HCT116 (cell line): ENCODE data around the gene TAF4B. TPM values are rescaled to one million over a fixed set of nuclear protein-coding genes. Genes with fewer than 3 reads are reported as not detected.

Experiments
- ATAC-seq: fragments of 200-7000 bp; cut with Tn5 transposase; 2 replicates; pipeline ENCODE4 v1.9.1; 2020; ENCODE audit warnings: mild to moderate bottlenecking, moderate library complexity
- BruUV-seq: library from RNA; stranded (reverse); fragments of 400-500 nt; replicated peaks from 2 replicates; lab custom pipeline; 2021; lab: Mats Ljungman, UMichigan
- CTCF ChIA-PET: fragments of 300-600 bp; sonication (Branson Sonifier 250); formaldehyde crosslinking; loops from one replicate; lab custom pipeline; 2021; ENCODE audit warnings: antibody characterized with exemption; lab: Charles Lee
- POLR2A ChIA-PET: fragments of 300-600, 350-600 bp; sonication (Branson Sonifier 250); formaldehyde crosslinking; loops from one replicate; lab custom pipeline; 2021; ENCODE audit warnings: antibody characterized with exemption; lab: Charles Lee
- RAD21 ChIA-PET, 2 experiments: fragments of 300-600 bp; sonication (Branson Sonifier 250); formaldehyde crosslinking; loops; one replicate each; lab custom pipeline; 2023; ENCODE audit warnings: low total read pairs in 2 of 2; ENCODE audit not compliant: uncharacterized antibody in 2 of 2, unreplicated experiment in 2 of 2, low non-redundant PET in 1 of 2; lab: Charles Lee
- DNase-seq: peaks from one replicate; pipeline ENCODE4 v3.0.0-alpha.2; 2010; ENCODE audit warnings: low read depth, low spot score
- H2AFZ ChIP-seq: fragments of 200-600 bp; shearing (Covaris generic), sonication (generic); 2 replicates; pipeline ENCODE4 v1.6.1; 2017; ENCODE audit warnings: low read depth, mixed run types, mixed read lengths, antibody characterized with exemption, low read length; ENCODE audit not compliant: poor library complexity, severe bottlenecking
- H3K27ac ChIP-seq: 2 replicates; pipeline ENCODE4 v1.5.1; 2012; ENCODE audit warnings: low read depth, low read length
- H3K27me3 ChIP-seq: fragments of 200-600 bp; sonication (generic); 2 replicates; pipeline ENCODE4 v1.6.1; 2016; ENCODE audit warnings: mixed run types, low read length, mixed read lengths; ENCODE audit not compliant: insufficient read depth
- H3K36me3 ChIP-seq, 2 experiments: fragments of 200-500 bp in 1 of 2; fragments of 200-600 bp in 1 of 2; sonication (Bioruptor generic) in 1 of 2; sonication (generic) in 1 of 2; 2 replicates each; pipeline versions ENCODE4 v1.5.1 to v1.6.1; 2014 to 2016; ENCODE audit warnings: low read length in 2 of 2, inconsistent platforms in 1 of 2, mixed read lengths in 1 of 2, mixed run types in 1 of 2; ENCODE audit not compliant: insufficient read depth in 2 of 2, control insufficient read depth in 1 of 2
- H3K4me1 ChIP-seq, 2 experiments: fragments of 200-600 bp in 1 of 2; sonication (generic) in 1 of 2; 2 replicates each; pipeline versions ENCODE4 v1.5.1 to v1.6.1; 2012 to 2017; ENCODE audit warnings: low read length in 2 of 2, inconsistent platforms in 1 of 2, mild to moderate bottlenecking in 1 of 2, mixed read lengths in 1 of 2, mixed run types in 1 of 2, moderate library complexity in 1 of 2; ENCODE audit not compliant: insufficient read depth in 2 of 2, control insufficient read depth in 1 of 2
- H3K4me2 ChIP-seq: fragments of 200-600 bp; sonication (generic); 2 replicates; pipeline ENCODE4 v1.6.1; 2017; ENCODE audit warnings: mixed run types, low read length, mixed read lengths
- H3K4me3 ChIP-seq, 2 experiments: fragments of 200-600 bp in 1 of 2; sonication (generic) in 1 of 2; replicated peaks in 1 of 2; 2 replicates each; pipeline ENCODE4 v1.5.1; 2011 to 2016; ENCODE audit warnings: low read length in 2 of 2, control low read depth in 1 of 2, low read depth in 1 of 2, mild to moderate bottlenecking in 1 of 2, mixed read lengths in 1 of 2, mixed run types in 1 of 2
- H3K79me2 ChIP-seq: fragments of 200-600 bp; sonication (generic); 2 replicates; pipeline ENCODE4 v1.6.1; 2017; ENCODE audit warnings: mild to moderate bottlenecking, mixed run types, low read length, moderate library complexity, mixed read lengths; ENCODE audit not compliant: insufficient read depth
- H3K9ac ChIP-seq: fragments of 200-600 bp; sonication (generic); 2 replicates; pipeline ENCODE4 v1.6.1; 2016; ENCODE audit warnings: low read length, mixed read lengths
- H3K9me2 ChIP-seq: fragments of 200-600 bp; sonication (generic), shearing (Covaris generic); 2 replicates; pipeline ENCODE4 v1.6.1; 2017; ENCODE audit warnings: mixed run types, mild to moderate bottlenecking, moderate library complexity; ENCODE audit not compliant: insufficient read depth
- H3K9me3 ChIP-seq, 2 experiments: fragments of 200-500 bp in 1 of 2; fragments of 200-600 bp in 1 of 2; sonication (Bioruptor generic) in 1 of 2; sonication (generic) in 1 of 2; 2 replicates each; pipeline ENCODE4 v1.6.1; 2014 to 2017; ENCODE audit warnings: low read length in 2 of 2, mixed read lengths in 2 of 2, inconsistent platforms in 1 of 2, low read depth in 1 of 2, mild to moderate bottlenecking in 1 of 2, mixed run types in 1 of 2, moderate library complexity in 1 of 2; ENCODE audit not compliant: control insufficient read depth in 1 of 2, insufficient read depth in 1 of 2
- H4K20me1 ChIP-seq: fragments of 200-600 bp; sonication (generic), shearing (Covaris generic); 2 replicates; pipeline ENCODE4 v1.6.1; 2017; ENCODE audit warnings: mixed run types, mild to moderate bottlenecking, moderate library complexity; ENCODE audit not compliant: insufficient read depth
- CBX3 ChIP-seq: IDR thresholded peaks from 2 replicates; pipeline ENCODE4 v1.6.1; 2012; ENCODE audit warnings: low read depth
- CEBPB ChIP-seq: IDR thresholded peaks from 2 replicates; pipeline ENCODE4 v1.6.1; 2012; ENCODE audit warnings: low read depth
- ELF1 ChIP-seq: IDR thresholded peaks from 2 replicates; pipeline ENCODE4 v1.6.1; 2012; ENCODE audit warnings: low read depth, borderline replicate concordance
- EZH2 ChIP-seq: fragments of 200-600 bp; sonication (generic); IDR thresholded peaks from 2 replicates; pipeline ENCODE4 v1.6.1; 2017; ENCODE audit warnings: antibody characterized with exemption, mixed run types
- JUND ChIP-seq: IDR thresholded peaks from 2 replicates; pipeline ENCODE4 v1.6.1; 2012
- POLR2A ChIP-seq: IDR thresholded peaks from 2 replicates; pipeline ENCODE4 v1.7.0; 2011; ENCODE audit warnings: borderline replicate concordance; ENCODE audit not compliant: insufficient read depth, insufficient read length; ENCODE audit errors: extremely low read depth
- RAD21 ChIP-seq: IDR thresholded peaks from 2 replicates; pipeline ENCODE4 v1.6.1; 2012; ENCODE audit warnings: low read depth, mild to moderate bottlenecking
- SIN3A ChIP-seq: IDR thresholded peaks from 2 replicates; pipeline ENCODE4 v1.6.1; 2012; ENCODE audit warnings: low read depth
- SP1 ChIP-seq: IDR thresholded peaks from 2 replicates; pipeline ENCODE4 v1.6.1; 2012; ENCODE audit warnings: low read depth
- TCF7L2 ChIP-seq: IDR thresholded peaks from 2 replicates; pipeline ENCODE4 v1.7.0; 2011; ENCODE audit warnings: borderline replicate concordance, inconsistent platforms; ENCODE audit not compliant: insufficient read depth, insufficient read length; ENCODE audit errors: extremely low read depth
- YY1 ChIP-seq: IDR thresholded peaks from 2 replicates; pipeline ENCODE4 v1.6.1; 2011; ENCODE audit warnings: low read length, low read depth, moderate library complexity, mild to moderate bottlenecking; ENCODE audit not compliant: insufficient replicate concordance; ENCODE audit errors: extremely low read depth
- ZBTB33 ChIP-seq: IDR thresholded peaks from 2 replicates; pipeline ENCODE4 v1.6.1; 2011; ENCODE audit warnings: mild to moderate bottlenecking, low read length, moderate library complexity; ENCODE audit not compliant: insufficient replicate concordance; ENCODE audit errors: extremely low read depth
- ZFX ChIP-seq: fragments of 450-650 bp; IDR thresholded peaks from 2 replicates; pipeline ENCODE4 v1.6.1; 2017
- intact Hi-C: fragments of 100-400 bp; cut with micrococcal nuclease; formaldehyde crosslinking; loops from 2 replicates; pipeline ENCODE4 v1.10.0; 2022
- total RNA-seq: library from RNA; stranded (reverse); gene quantifications from one replicate; pipeline ENCODE4 v1.2.1, GENCODE V29; 2021; ENCODE audit not compliant: unreplicated experiment
- TF ChIP-seq, protein P1 (sequence below), 3 experiments: fragments of 200-600 bp in 1 of 3; sonication (generic) in 1 of 3; IDR thresholded peaks in 2 of 3; conservative IDR thresholded peaks in 1 of 3; 2 replicates each; pipeline ENCODE4 v1.5.1; 2012 to 2017; ENCODE audit warnings: low read depth in 2 of 3, low read length in 2 of 3, antibody characterized with exemption in 1 of 3, borderline replicate concordance in 1 of 3, control low read depth in 1 of 3, mild to moderate bottlenecking in 1 of 3, mixed read lengths in 1 of 3, mixed run types in 1 of 3, moderate library complexity in 1 of 3; ENCODE audit not compliant: insufficient read depth in 1 of 3
- TF ChIP-seq, protein P2 (sequence below): IDR thresholded peaks from 2 replicates; pipeline ENCODE4 v1.6.1; 2012
- TF ChIP-seq, protein P3 (sequence below): IDR thresholded peaks from 2 replicates; pipeline ENCODE4 v1.6.1; 2012; ENCODE audit warnings: low read depth

TAF4B gene
- total RNA-seq, 1 experiment from 2014 or later, result 17.8 TPM

GRCh38 chr18:26397019-26397418 lies 170.8 kb downstream of the TAF4B start:
- H3K27ac ChIP-seq, result no peak overlapping the region
- DNase-seq (no peak), ATAC-seq (no peak)
- ChIA-PET POLR2A (no interaction called here), RAD21 (no interaction called here), CTCF (interaction anchor here (0.5 kb wide), 1 partner anchor 14 kb away, joined by 3 read pairs; no protein-coding TSS in a partner anchor)
- no peak overlapping the region for H3K4me3 ChIP-seq
- H3K4me2 ChIP-seq, result no peak overlapping the region
- H3K79me2 ChIP-seq, result no peaks in the 10 kb centered on the region
- no peaks in the 10 kb centered on the region for H3K27me3 ChIP-seq
- no peak overlapping the region for H3K9ac ChIP-seq
- no peaks in the 10 kb centered on the region for H3K9me3 ChIP-seq
- BruUV-seq, result no TSS peak
- H3K4me1 ChIP-seq, result no peaks in the 10 kb centered on the region
- intact Hi-C loops, result no loop called here
- no peaks in the 10 kb centered on the region for H3K9me2 ChIP-seq
- H3K36me3 ChIP-seq, result no peaks in the 10 kb centered on the region
- H4K20me1 ChIP-seq, result no peaks in the 10 kb centered on the region
- H2AFZ ChIP-seq, result no peak overlapping the region
- TF ChIP-seq RAD21 (no peak), ZFX (no peak), CBX3 (no peak), TCF7L2 (no peak), ZBTB33 (no peak), EZH2 (no peak), SP1 (no peak), ELF1 (no peak), CEBPB (no peak), POLR2A (no peak), SIN3A (no peak), JUND (no peak), YY1 (no peak)
- TF ChIP-seq, protein P1, sequence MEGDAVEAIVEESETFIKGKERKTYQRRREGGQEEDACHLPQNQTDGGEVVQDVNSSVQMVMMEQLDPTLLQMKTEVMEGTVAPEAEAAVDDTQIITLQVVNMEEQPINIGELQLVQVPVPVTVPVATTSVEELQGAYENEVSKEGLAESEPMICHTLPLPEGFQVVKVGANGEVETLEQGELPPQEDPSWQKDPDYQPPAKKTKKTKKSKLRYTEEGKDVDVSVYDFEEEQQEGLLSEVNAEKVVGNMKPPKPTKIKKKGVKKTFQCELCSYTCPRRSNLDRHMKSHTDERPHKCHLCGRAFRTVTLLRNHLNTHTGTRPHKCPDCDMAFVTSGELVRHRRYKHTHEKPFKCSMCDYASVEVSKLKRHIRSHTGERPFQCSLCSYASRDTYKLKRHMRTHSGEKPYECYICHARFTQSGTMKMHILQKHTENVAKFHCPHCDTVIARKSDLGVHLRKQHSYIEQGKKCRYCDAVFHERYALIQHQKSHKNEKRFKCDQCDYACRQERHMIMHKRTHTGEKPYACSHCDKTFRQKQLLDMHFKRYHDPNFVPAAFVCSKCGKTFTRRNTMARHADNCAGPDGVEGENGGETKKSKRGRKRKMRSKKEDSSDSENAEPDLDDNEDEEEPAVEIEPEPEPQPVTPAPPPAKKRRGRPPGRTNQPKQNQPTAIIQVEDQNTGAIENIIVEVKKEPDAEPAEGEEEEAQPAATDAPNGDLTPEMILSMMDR (IDR thresholded peaks at IDR 0.05 in 2 of 3, conservative IDR thresholded peaks at IDR 0.05 in 1 of 3; ENCODE audit: borderline replicate concordance in 1 of 3, insufficient read depth in 1 of 3, low read depth in 2 of 3, low read length in 2 of 3), result no peak
- TF ChIP-seq, protein P2, sequence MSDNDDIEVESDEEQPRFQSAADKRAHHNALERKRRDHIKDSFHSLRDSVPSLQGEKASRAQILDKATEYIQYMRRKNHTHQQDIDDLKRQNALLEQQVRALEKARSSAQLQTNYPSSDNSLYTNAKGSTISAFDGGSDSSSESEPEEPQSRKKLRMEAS, result no peak
- TF ChIP-seq, protein P3, sequence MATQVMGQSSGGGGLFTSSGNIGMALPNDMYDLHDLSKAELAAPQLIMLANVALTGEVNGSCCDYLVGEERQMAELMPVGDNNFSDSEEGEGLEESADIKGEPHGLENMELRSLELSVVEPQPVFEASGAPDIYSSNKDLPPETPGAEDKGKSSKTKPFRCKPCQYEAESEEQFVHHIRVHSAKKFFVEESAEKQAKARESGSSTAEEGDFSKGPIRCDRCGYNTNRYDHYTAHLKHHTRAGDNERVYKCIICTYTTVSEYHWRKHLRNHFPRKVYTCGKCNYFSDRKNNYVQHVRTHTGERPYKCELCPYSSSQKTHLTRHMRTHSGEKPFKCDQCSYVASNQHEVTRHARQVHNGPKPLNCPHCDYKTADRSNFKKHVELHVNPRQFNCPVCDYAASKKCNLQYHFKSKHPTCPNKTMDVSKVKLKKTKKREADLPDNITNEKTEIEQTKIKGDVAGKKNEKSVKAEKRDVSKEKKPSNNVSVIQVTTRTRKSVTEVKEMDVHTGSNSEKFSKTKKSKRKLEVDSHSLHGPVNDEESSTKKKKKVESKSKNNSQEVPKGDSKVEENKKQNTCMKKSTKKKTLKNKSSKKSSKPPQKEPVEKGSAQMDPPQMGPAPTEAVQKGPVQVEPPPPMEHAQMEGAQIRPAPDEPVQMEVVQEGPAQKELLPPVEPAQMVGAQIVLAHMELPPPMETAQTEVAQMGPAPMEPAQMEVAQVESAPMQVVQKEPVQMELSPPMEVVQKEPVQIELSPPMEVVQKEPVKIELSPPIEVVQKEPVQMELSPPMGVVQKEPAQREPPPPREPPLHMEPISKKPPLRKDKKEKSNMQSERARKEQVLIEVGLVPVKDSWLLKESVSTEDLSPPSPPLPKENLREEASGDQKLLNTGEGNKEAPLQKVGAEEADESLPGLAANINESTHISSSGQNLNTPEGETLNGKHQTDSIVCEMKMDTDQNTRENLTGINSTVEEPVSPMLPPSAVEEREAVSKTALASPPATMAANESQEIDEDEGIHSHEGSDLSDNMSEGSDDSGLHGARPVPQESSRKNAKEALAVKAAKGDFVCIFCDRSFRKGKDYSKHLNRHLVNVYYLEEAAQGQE, result no peak
